G401.6 (cell line): ENCODE measurements around the gene TMEM235.
"Not testable (repeated sequence)": the region's sequence is repeated elsewhere in the genome, so short reads cannot be mapped to it uniquely, and the experiment has no call there.

ENCODE experiments used
- FAIRE-seq: peaks from 2 replicates; lab custom pipeline; 2012; peaks lifted over from hg19 to GRCh38; lab: Jason Lieb, UNC

The TMEM235 gene

GRCh38 chr17:78219396-78220150 lies 11.9 kb upstream of the TMEM235 start:
- FAIRE-seq: no peak

- no peak for FAIRE-seq
Observed at GRCh38 chr17:78223061-78223460, 8.4 kb upstream of the TMEM235 start.

- no peak for FAIRE-seq
Observed at GRCh38 chr17:78223765-78224164, 7.7 kb upstream of the TMEM235 start.

GRCh38 chr17:78224231-78225087 lies 7.0 kb upstream of the TMEM235 start:
- FAIRE-seq: no peak

- FAIRE-seq: no peak
Observed at GRCh38 chr17:78225088-78225865, 6.2 kb upstream of the TMEM235 start.

- FAIRE-seq: peak; percentile 88
Observed at GRCh38 chr17:78226055-78226758, 5.2 kb upstream of the TMEM235 start.

GRCh38 chr17:78226759-78227454 lies 4.5 kb upstream of the TMEM235 start:
- FAIRE-seq: no peak

GRCh38 chr17:78227455-78227916 lies 3.9 kb upstream of the TMEM235 start:
- FAIRE-seq: no peak

- no peak for FAIRE-seq
Observed at GRCh38 chr17:78228176-78228575, 3.3 kb upstream of the TMEM235 start.

- FAIRE-seq: no peak
Observed at GRCh38 chr17:78230252-78230962, 1.0 kb upstream of the TMEM235 start.

GRCh38 chr17:78231991-78232858 lies 794 bp downstream of the TMEM235 start:
- no peak for FAIRE-seq

- no peak for FAIRE-seq
Observed at GRCh38 chr17:78232859-78233173, 1.4 kb downstream of the TMEM235 start.

- no peak for FAIRE-seq
Observed at GRCh38 chr17:78233678-78234077, 2.2 kb downstream of the TMEM235 start.

GRCh38 chr17:78234261-78234865 lies 2.9 kb downstream of the TMEM235 start:
- FAIRE-seq: no peak

GRCh38 chr17:78235022-78235421 lies 3.6 kb downstream of the TMEM235 start:
- not testable (repeated sequence) for FAIRE-seq

GRCh38 chr17:78235885-78236284 lies 4.5 kb downstream of the TMEM235 start:
- no peak for FAIRE-seq

GRCh38 chr17:78236362-78237127 lies 5.1 kb downstream of the TMEM235 start:
- no peak for FAIRE-seq

- no peak for FAIRE-seq
Observed at GRCh38 chr17:78237401-78238012, 6.1 kb downstream of the TMEM235 start.
